ENCODE results near the gene MRPL18.

- TF ChIP-seq, protein P1, sequence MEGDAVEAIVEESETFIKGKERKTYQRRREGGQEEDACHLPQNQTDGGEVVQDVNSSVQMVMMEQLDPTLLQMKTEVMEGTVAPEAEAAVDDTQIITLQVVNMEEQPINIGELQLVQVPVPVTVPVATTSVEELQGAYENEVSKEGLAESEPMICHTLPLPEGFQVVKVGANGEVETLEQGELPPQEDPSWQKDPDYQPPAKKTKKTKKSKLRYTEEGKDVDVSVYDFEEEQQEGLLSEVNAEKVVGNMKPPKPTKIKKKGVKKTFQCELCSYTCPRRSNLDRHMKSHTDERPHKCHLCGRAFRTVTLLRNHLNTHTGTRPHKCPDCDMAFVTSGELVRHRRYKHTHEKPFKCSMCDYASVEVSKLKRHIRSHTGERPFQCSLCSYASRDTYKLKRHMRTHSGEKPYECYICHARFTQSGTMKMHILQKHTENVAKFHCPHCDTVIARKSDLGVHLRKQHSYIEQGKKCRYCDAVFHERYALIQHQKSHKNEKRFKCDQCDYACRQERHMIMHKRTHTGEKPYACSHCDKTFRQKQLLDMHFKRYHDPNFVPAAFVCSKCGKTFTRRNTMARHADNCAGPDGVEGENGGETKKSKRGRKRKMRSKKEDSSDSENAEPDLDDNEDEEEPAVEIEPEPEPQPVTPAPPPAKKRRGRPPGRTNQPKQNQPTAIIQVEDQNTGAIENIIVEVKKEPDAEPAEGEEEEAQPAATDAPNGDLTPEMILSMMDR (IDR thresholded peaks at IDR 0.05) = no peak
- TF ChIP-seq POLR2A (IDR thresholded peaks at IDR 0.05) = no peak
Measured at GRCh38 chr6:159815410-159815809, 25.1 kb downstream of the MRPL18 start.

All from breast epithelium (tissue), 3 donors.